Measurements from ENCODE around the gene MYO9B.

Gene MYO9B

GRCh38 chr19:17259934-17260333 is 184.4 kb downstream of the MYO9B start:
- Histone ChIP-seq H3K36me3 (ENCODE audit: control insufficient read depth, low read depth, low read length) (peaks cover 4% of the 10 kb centered on the region), H3K9me3 (ENCODE audit: control insufficient read depth, low read depth, low read length) (peaks cover 3% of the 10 kb centered on the region), H3K4me1 (ENCODE audit: control insufficient read depth, low read depth, low read length) (peaks cover 9% of the 10 kb centered on the region), H3K9ac (ENCODE audit: low read length) (no peak overlapping the region), H3K27me3 (ENCODE audit: control insufficient read depth, insufficient read depth, low read length) (no peaks in the 10 kb centered on the region), H3K4me3 (ENCODE audit: low read length) (no peak overlapping the region), H3K27ac (ENCODE audit: low read length) (no peak overlapping the region)

GRCh38 chr19:17260842-17261325 is 185.3 kb downstream of the MYO9B start:
- H3K36me3 ChIP-seq (ENCODE audit: control insufficient read depth, low read depth, low read length), result peaks cover 4% of the 10 kb centered on the region

GRCh38 chr19:17262557-17262956 is 187.0 kb downstream of the MYO9B start:
- Histone ChIP-seq H3K4me1 (ENCODE audit: control insufficient read depth, low read depth, low read length) (peaks cover 11% of the 10 kb centered on the region), H3K27me3 (ENCODE audit: control insufficient read depth, insufficient read depth, low read length) (no peaks in the 10 kb centered on the region), H3K9me3 (ENCODE audit: control insufficient read depth, low read depth, low read length) (peaks cover 3% of the 10 kb centered on the region), H3K9ac (ENCODE audit: low read length) (no peak overlapping the region), H3K4me3 (ENCODE audit: low read length) (no peak overlapping the region), H3K36me3 (ENCODE audit: control insufficient read depth, low read depth, low read length) (peaks cover 4% of the 10 kb centered on the region), H3K27ac (ENCODE audit: low read length) (no peak overlapping the region)

More at GRCh38 chr19:17260842-17261325, 185.3 kb downstream of the MYO9B start:
- Histone ChIP-seq H3K9ac (ENCODE audit: low read length) (peak overlapping the region; percentile 45), H3K27ac (ENCODE audit: low read length) (no peak overlapping the region), H3K4me3 (ENCODE audit: low read length) (no peak overlapping the region), H3K27me3 (ENCODE audit: control insufficient read depth, insufficient read depth, low read length) (no peaks in the 10 kb centered on the region), H3K9me3 (ENCODE audit: control insufficient read depth, low read depth, low read length) (peaks cover 3% of the 10 kb centered on the region), H3K4me1 (ENCODE audit: control insufficient read depth, low read depth, low read length) (peaks cover 11% of the 10 kb centered on the region)

Data from iPS-18a (cell line).